ENCODE data around the gene CMYA5.
A peak's percentile ranks its signal among the peaks of the same experiment; 100 is the strongest.
"Not testable (repeated sequence)": the region's sequence is repeated elsewhere in the genome, so short reads cannot be mapped to it uniquely, and the experiment has no call there.

The CMYA5 gene

DNA sequence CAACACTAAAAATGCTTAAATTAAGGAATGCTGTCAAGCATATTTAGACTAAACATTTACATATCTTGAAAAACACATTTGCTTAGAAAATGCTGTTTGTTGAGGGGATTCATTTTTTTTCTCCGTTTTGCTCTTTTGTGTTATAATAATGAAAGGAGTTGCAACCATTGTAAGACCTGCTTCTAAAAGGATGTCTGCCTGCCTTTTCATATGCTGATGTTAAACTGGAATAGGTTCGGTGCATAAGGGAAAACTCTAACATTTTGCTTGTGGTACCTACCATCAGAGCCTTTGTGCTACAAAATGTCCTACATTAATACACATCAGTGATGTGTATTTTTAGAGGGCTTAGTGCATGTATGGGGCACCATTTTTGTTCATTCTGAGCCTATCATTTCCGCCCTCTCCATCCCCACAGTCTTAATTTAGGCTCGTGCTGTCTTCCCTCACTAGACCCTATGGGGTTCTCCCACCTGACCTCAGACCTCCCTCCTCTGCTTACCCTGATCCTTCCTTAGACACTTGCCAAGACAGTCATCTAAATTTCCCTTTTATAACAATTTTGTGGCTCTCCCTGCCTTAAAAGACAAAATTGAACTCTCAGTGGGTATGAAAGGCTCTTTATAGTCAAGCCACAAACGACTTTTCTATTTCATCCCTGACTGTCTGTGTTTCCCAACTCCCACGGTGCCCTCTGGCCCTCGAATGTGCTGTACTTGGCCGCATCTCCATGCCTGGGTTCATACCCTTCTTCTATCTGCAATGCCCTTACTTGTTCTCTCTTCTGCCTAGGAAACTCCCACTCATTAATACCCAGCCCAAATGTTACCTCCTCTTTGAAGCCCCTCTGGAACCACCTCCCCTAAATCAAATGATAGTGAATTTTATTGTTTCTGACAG lies 61.2 kb downstream of the CMYA5 start:
- no peak for DNase-seq

DNA sequence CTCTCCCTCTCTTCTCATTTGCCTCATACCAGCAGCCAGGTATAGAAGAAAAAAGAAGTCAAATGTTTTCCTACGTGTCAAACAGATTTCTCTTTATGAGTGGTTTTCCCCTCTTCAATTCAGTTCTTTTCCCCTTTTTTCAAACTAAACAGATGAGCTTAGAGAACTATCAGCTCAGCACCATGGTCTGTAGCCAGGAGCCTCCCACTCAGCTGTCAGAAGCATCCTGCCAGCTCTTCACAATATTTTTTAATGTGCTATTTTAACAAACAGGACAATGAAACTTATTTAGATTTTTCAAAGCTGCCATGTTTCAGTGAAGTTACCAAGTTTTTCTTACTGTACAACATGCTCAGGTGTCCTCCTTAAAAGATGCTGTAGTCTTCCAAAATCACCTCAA lies 63.5 kb downstream of the CMYA5 start:
- no peak for DNase-seq

- DNase-seq: no peak
Measured at GRCh38 chr5:79753877-79754645, 64.4 kb downstream of the CMYA5 start.

GRCh38 chr5:79754865-79755555 lies 65.4 kb downstream of the CMYA5 start:
- DNase-seq: no peak

GRCh38 chr5:79756076-79756475 lies 66.4 kb downstream of the CMYA5 start:
- no peak for DNase-seq

DNA sequence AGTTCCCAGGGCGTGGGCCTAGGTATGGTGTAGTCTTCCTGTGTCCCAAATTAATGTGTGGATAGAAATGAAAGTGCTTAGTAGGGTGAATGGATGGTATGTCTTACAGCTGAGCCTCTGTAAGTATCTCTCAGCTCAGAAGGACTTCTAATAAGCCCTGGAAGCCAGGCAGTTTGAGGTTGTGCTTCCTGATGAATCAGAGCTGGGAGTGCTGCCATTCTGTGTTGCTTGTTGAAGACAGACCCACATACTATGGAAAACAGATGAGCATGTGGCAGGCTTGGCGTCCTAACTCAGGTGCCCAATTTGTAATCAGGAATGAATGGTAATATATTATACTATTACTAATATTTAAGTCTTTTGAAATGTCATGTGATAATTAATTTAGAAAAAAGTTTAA lies 69.8 kb downstream of the CMYA5 start:
- DNase-seq: no peak

- no peak for DNase-seq
Measured at GRCh38 chr5:79759848-79760247, 70.2 kb downstream of the CMYA5 start.

DNA sequence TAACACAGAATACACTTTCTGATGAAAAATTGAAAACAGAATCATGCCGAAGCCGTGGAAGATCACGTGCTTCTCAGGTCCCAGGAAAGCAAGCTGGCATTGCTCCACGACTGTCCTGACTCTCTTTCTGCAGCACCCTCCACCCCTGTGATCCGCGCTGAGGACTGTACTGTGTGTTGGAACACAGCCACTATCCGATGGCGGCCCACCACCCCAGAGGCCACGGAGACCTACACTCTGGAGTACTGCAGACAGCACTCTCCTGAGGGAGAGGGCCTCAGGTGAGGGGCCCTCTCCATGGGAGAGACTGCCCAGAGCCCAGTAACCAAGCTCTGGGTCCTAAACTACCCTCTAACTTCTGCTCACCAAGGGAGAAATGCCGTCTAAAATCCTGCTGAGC lies 73.3 kb downstream of the CMYA5 start:
- DNase-seq: no peak

GRCh38 chr5:79764147-79764546 lies 74.5 kb downstream of the CMYA5 start:
- not testable (repeated sequence) for DNase-seq

DNA sequence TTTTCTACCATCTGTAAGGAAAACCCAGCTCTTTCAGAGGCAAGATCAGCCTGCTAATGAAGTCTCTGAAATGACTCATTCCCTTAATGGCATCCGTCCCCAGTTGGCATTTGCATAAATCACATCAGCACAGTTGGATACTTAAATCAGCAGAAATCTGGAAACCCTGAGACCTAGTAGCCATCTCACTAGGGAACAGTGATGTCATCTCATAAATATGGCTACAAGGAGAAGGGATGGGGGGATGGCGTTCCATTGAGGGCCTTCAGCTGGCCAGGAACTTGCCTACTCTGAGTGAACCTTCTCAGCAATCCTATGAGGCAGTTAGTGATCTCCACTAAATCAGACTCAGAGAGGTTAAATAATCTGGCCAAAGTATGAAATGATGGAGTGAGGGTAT lies 81.8 kb downstream of the CMYA5 start:
- peak; percentile 51 for DNase-seq

DNA sequence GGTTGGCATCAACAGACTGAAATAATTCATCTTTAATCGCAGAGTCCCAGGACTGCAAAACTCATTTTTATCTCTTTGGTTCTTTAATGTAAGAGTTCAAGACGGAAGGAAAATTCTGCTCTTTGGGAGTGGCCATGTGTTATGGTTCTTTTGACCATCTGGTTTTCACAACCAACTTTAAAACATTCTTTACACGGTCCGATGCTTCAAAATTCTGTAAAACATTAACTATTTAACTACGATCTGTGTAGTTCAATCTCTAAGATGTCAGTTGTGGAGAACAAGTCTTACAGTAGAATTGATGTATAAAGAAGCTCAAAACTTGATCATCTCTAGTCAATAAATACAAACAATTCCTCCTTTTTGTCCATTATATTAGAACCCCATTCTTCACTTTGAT lies 83.0 kb downstream of the CMYA5 start:
- DNase-seq: no peak

DNA sequence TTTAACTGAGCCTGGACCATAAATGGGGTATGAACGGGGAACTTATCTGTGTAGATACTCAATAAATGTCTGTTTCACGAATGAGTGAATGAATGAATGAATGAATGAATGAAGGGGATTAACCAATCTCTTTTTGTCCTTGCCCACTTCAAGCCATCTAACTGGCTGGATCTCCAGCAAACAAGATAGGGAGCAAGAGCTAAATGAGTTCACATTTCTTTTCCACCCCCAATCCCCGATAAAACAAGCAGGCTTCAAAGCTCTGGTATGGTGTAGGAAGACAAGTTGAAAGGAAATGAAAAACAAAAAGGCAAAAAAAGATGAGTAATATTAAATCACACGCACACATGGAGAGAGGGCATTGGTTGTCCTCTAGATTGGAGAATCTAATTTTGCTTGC lies 84.0 kb downstream of the CMYA5 start:
- DNase-seq: no peak

GRCh38 chr5:79774171-79774854 lies 84.7 kb downstream of the CMYA5 start:
- no peak for DNase-seq

DNA sequence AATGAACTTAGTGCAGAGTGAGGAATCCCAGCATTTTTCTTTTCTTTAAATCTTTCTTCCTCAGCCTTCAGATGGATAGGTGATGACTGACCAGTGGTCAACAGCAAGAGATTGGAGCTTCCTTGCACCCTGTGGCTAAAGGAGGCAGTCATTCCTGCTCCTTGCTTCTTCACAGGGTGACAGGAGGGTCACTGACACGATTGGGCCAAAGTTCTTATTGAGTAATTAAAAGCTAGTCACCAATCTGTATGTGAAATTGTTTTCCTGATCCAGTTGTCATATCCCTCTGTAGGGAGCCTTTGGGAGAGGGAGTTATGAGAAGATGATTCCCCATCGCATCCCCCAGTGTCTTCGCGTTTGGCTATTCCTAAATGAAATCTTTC lies 85.2 kb downstream of the CMYA5 start:
- no peak for DNase-seq

DNA sequence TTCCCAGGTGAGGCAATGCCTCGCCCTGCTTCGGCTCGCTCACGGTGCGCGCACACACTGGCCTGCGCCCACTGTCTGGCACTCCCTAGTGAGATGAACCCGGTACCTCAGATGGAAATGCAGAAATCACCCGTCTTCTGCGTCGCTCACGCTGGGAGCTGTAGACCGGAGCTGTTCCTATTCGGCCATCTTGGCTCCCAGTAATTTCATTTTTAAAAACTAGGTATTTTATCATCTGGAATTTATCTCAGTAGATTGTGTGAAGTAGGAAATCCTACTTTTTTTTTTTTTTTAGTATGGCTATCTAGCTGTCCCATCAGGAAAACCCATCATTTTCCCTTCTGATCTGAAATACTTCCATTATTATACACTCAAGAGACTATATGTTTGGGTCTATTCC lies 95.1 kb downstream of the CMYA5 start:
- DNase-seq: not testable (repeated sequence)

- no peak for DNase-seq
Measured at GRCh38 chr5:79785983-79786382, 96.3 kb downstream of the CMYA5 start.

DNA sequence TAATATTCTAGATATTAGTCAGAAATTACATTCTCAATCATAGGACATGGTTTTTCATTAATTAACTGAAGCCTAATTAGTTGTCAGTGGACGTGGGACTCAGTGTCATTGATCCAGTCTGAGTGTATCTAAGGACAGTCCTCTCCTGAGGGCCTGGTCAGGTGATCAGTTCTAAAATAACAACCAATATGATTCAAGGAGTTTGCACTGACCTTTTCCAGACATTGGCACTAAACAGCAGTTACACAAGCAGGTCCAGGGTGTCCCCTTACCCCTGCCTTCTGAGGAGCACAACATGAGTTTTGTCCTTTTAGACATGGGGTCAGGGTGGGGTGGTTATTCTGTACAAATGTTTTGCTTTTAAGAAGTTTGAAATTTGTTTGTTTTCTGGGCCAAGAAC lies 97.8 kb downstream of the CMYA5 start:
- DNase-seq: no peak

- no peak for DNase-seq
Measured at GRCh38 chr5:79791843-79792242, 102.2 kb downstream of the CMYA5 start.

- no peak for DNase-seq
Measured at GRCh38 chr5:79792463-79792862, 102.8 kb downstream of the CMYA5 start.

- DNase-seq: no peak
Measured at GRCh38 chr5:79793304-79793703, 103.7 kb downstream of the CMYA5 start.

DNA sequence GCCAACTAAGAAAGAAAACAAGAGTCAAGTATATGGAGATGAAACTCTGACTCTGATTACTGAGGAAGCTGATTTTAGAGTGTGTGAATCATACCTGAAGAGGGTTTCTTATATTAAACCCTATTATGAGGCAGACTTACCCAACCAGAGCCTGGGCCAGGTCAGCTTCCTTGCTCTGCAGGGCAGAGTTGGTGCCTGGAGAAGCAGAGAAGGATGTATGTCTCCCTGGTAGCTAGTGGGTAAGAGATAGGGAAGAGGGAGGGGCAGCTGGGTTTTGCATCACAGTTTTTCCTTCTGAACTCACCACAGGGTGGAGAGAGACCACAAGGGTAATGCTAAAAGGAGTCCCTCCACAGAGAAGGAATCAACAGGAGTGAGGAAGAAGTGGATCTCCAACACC lies 104.1 kb downstream of the CMYA5 start:
- no peak for DNase-seq

DNA sequence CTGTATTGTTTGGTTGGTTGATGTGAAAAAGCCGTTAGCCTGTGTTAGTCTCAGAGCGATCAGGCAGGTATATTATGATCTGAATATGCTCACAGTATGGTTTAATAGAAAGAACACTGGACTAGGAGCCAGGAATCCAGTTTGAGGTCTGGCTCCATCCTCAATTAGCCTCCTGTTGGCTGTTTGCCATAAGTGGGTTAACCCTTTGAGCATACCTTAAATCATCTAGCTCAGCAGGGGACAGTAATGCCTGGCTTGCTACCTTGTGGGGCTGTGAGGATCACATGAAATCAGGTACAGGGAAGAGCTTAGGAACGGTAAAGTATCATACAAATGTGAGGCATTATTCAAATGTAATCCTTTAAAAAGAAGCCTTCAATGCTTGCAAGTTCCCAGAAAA lies 104.7 kb downstream of the CMYA5 start:
- DNase-seq: no peak

Measured in T1000 (cell line).